CD4-positive, alpha-beta T cell treated with Interleukin-15 for 4 hours (primary cell): Measurements from ENCODE around the gene POLR2H.

Source experiments
- DNase-seq: peaks from one replicate; pipeline ENCODE4 v3.0.0-alpha.2; 2020; ENCODE audit warnings: low spot score

Gene POLR2H

GRCh38 chr3:184387174-184387714 is 25.7 kb downstream of the POLR2H start:
- DNase-seq: no peak

- DNase-seq: no peak
Measured at GRCh38 chr3:184388164-184388935, 26.8 kb downstream of the POLR2H start.

GRCh38 chr3:184388936-184389230 is 27.4 kb downstream of the POLR2H start:
- DNase-seq: no peak

GRCh38 chr3:184389384-184389783 is 27.9 kb downstream of the POLR2H start:
- DNase-seq: no peak

GRCh38 chr3:184389935-184390528 is 28.5 kb downstream of the POLR2H start:
- DNase-seq: no peak

GRCh38 chr3:184391266-184391665 is 29.8 kb downstream of the POLR2H start:
- DNase-seq: no peak

GRCh38 chr3:184395320-184395660 is 33.8 kb downstream of the POLR2H start:
- no peak for DNase-seq

GRCh38 chr3:184399410-184399809 is 37.9 kb downstream of the POLR2H start:
- DNase-seq: no peak

GRCh38 chr3:184405075-184406030 is 43.8 kb downstream of the POLR2H start:
- no peak for DNase-seq

GRCh38 chr3:184409331-184409926 is 47.9 kb downstream of the POLR2H start:
- no peak for DNase-seq

- no peak for DNase-seq
Measured at GRCh38 chr3:184409946-184410500, 48.5 kb downstream of the POLR2H start.

- no peak for DNase-seq
Measured at GRCh38 chr3:184414418-184415202, 53.1 kb downstream of the POLR2H start.

GRCh38 chr3:184415203-184415490 is 53.6 kb downstream of the POLR2H start:
- no peak for DNase-seq

GRCh38 chr3:184417619-184418327 is 56.3 kb downstream of the POLR2H start:
- peak; percentile 62 for DNase-seq
